MM.1S (cell line): Measurements from ENCODE around the gene CDH5.

Source experiments
- CTCF ChIP-seq: fragments of 300-600 bp; sonication (generic); IDR thresholded peaks from 2 replicates; pipeline ENCODE4 v1.5.1; 2016; ENCODE audit warnings: antibody characterized with exemption, low read length, mixed read lengths
- EZH2phosphoT487 ChIP-seq: fragments of 300-600 bp; sonication (generic); IDR thresholded peaks from 2 replicates; pipeline ENCODE4 v1.6.1; 2018; ENCODE audit warnings: antibody characterized with exemption, low read length

GRCh38 chr16:66408163-66409048, 41.9 kb downstream of the CDH5 start:
- TF ChIP-seq CTCF, result no peak
- no peak for TF ChIP-seq EZH2phosphoT487
